Measurements from ENCODE around the gene PIP. TPM values are rescaled to one million over a fixed set of nuclear protein-coding genes. Genes with fewer than 3 reads are reported as not detected.

The PIP gene
- total RNA-seq, 1 experiment from 2014 or later, result not detected

GRCh38 chr7:143185551-143185950 is 53.7 kb downstream of the PIP start:
- no peak overlapping the region for H3K27ac ChIP-seq (ENCODE audit: low read depth, low read length)
- ChIA-PET POLR2A (no interaction called here), CTCF (no interaction called here), RAD21 (ENCODE audit: low non-redundant PET in 1 of 2, low total read pairs in 2 of 2, uncharacterized antibody in 2 of 2, unreplicated experiment in 2 of 2) (no interaction called here)
- H2AFZ ChIP-seq (ENCODE audit: low read depth, low read length, poor library complexity, severe bottlenecking), result no peak overlapping the region
- no peak overlapping the region for H3K4me2 ChIP-seq (ENCODE audit: low read length)
- intact Hi-C loops (cut with micrococcal nuclease), result no loop called here
- no peak for ATAC-seq
- no peaks in the 10 kb centered on the region for H3K27me3 ChIP-seq (ENCODE audit: insufficient read depth, low read length)
- H3K4me3 ChIP-seq (replicated peaks in 1 of 2; ENCODE audit: low read depth in 1 of 2, low read length in 2 of 2), result no peak overlapping the region
- no peaks in the 10 kb centered on the region for H3K36me3 ChIP-seq (ENCODE audit: control insufficient read depth in 1 of 2, insufficient read depth in 2 of 2, low read length in 2 of 2)
- no peak overlapping the region for H3K9ac ChIP-seq (ENCODE audit: low read length)
- no peaks in the 10 kb centered on the region for H3K9me2 ChIP-seq (ENCODE audit: insufficient read depth)
- no peaks in the 10 kb centered on the region for H3K4me1 ChIP-seq (ENCODE audit: control insufficient read depth in 1 of 2, insufficient read depth in 2 of 2, low read length in 2 of 2)
- TF ChIP-seq ATF3 (IDR thresholded peaks at IDR 0.05), result no peak
- no peak for TF ChIP-seq EGR1 (IDR thresholded peaks at IDR 0.05; ENCODE audit: low read depth)
- no peak for TF ChIP-seq FOSL1 (IDR thresholded peaks at IDR 0.05; ENCODE audit: low read depth)
- no peak for TF ChIP-seq EZH2 (IDR thresholded peaks at IDR 0.05)
- no peak for TF ChIP-seq SP1 (IDR thresholded peaks at IDR 0.05; ENCODE audit: low read depth)
- no peak for TF ChIP-seq ZNF274 (IDR thresholded peaks at IDR 0.05; ENCODE audit: low read depth, low read length)
- H3K9me3 ChIP-seq (ENCODE audit: control insufficient read depth in 1 of 2, insufficient read depth in 1 of 2, low read depth in 1 of 2, low read length in 2 of 2), result no peaks in the 10 kb centered on the region
- no TSS peak for BruUV-seq (replicated peaks)
- H4K20me1 ChIP-seq (ENCODE audit: insufficient read depth), result no peaks in the 10 kb centered on the region
- H3K79me2 ChIP-seq (ENCODE audit: insufficient read depth, low read length), result no peaks in the 10 kb centered on the region
- no peak for DNase-seq (ENCODE audit: low read depth, low spot score)

GRCh38 chr7:143188994-143189393 is 57.1 kb downstream of the PIP start:
- H4K20me1 ChIP-seq (ENCODE audit: insufficient read depth), result no peaks in the 10 kb centered on the region
- H3K9me2 ChIP-seq (ENCODE audit: insufficient read depth), result no peaks in the 10 kb centered on the region
- peak overlapping the region; percentile 16 for H2AFZ ChIP-seq (ENCODE audit: low read depth, low read length, poor library complexity, severe bottlenecking)
- H3K9ac ChIP-seq (ENCODE audit: low read length), result no peak overlapping the region
- no peaks in the 10 kb centered on the region for H3K36me3 ChIP-seq (ENCODE audit: control insufficient read depth in 1 of 2, insufficient read depth in 2 of 2, low read length in 2 of 2)
- intact Hi-C loops (cut with micrococcal nuclease), result no loop called here
- no peaks in the 10 kb centered on the region for H3K27me3 ChIP-seq (ENCODE audit: insufficient read depth, low read length)
- DNase-seq (ENCODE audit: low read depth, low spot score) (no peak), ATAC-seq (no peak)
- ChIA-PET CTCF (no interaction called here), RAD21 (ENCODE audit: low non-redundant PET in 1 of 2, low total read pairs in 2 of 2, uncharacterized antibody in 2 of 2, unreplicated experiment in 2 of 2) (no interaction called here), POLR2A (no interaction called here)
- no peak for TF ChIP-seq CEBPB (IDR thresholded peaks at IDR 0.05; ENCODE audit: low read depth)
- no peaks in the 10 kb centered on the region for H3K9me3 ChIP-seq (ENCODE audit: control insufficient read depth in 1 of 2, insufficient read depth in 1 of 2, low read depth in 1 of 2, low read length in 2 of 2)
- no peak overlapping the region for H3K27ac ChIP-seq (ENCODE audit: low read depth, low read length)
- no peaks in the 10 kb centered on the region for H3K4me1 ChIP-seq (ENCODE audit: control insufficient read depth in 1 of 2, insufficient read depth in 2 of 2, low read length in 2 of 2)
- H3K4me2 ChIP-seq (ENCODE audit: low read length), result no peak overlapping the region
- H3K79me2 ChIP-seq (ENCODE audit: insufficient read depth, low read length), result no peaks in the 10 kb centered on the region
- BruUV-seq (replicated peaks), result no TSS peak
- H3K4me3 ChIP-seq (replicated peaks in 1 of 2; ENCODE audit: low read depth in 1 of 2, low read length in 2 of 2), result no peak overlapping the region

Other genes with a start within 250 kb of the PIP start
- 1.7 TPM for gene TRPV6, start 246.3 kb upstream of the PIP start, total RNA-seq (2021; ENCODE audit: unreplicated experiment)
- not detected for gene TRPV5, start 198.3 kb upstream of the PIP start, total RNA-seq (2021; ENCODE audit: unreplicated experiment)
- gene LLCFC1, start 192.6 kb upstream of the PIP start, total RNA-seq (2021; ENCODE audit: unreplicated experiment), result not detected
- 0.91 TPM for gene KEL, start 169.7 kb upstream of the PIP start, total RNA-seq (2021; ENCODE audit: unreplicated experiment)
- gene OR9A2, start 104.9 kb upstream of the PIP start, total RNA-seq (2021; ENCODE audit: unreplicated experiment), result not detected
- gene OR6V1, start 79.7 kb upstream of the PIP start, total RNA-seq (2021; ENCODE audit: unreplicated experiment), result not detected
- gene TAS2R39, start 51.3 kb downstream of the PIP start, total RNA-seq (2021; ENCODE audit: unreplicated experiment), result not detected
- not detected for gene TAS2R40, start 90.0 kb downstream of the PIP start, total RNA-seq (2021; ENCODE audit: unreplicated experiment)
- gene GSTK1, start 131.4 kb downstream of the PIP start, total RNA-seq (2021; ENCODE audit: unreplicated experiment), result 83.6 TPM
- 9.9 TPM for gene TMEM139, start 152.9 kb downstream of the PIP start, total RNA-seq (2021; ENCODE audit: unreplicated experiment)
- gene CASP2, start 156.3 kb downstream of the PIP start, total RNA-seq (2021; ENCODE audit: unreplicated experiment), result 64.1 TPM
- 0.47 TPM for gene CLCN1, start 184.0 kb downstream of the PIP start, total RNA-seq (2021; ENCODE audit: unreplicated experiment)
- 0.20 TPM for gene FAM131B, start 230.6 kb downstream of the PIP start, total RNA-seq (2021; ENCODE audit: unreplicated experiment)
- gene ZYX, start 249.3 kb downstream of the PIP start, total RNA-seq (2021; ENCODE audit: unreplicated experiment), result 144 TPM

All from HCT116 (cell line).